Smooth muscle cell (in vitro differentiated cells): ENCODE measurements around the gene DFFA. TPM values are rescaled to one million over a fixed set of nuclear protein-coding genes. Genes with fewer than 3 reads are reported as not detected.

ENCODE experiments used
- DNase-seq: peaks from one replicate; lab custom pipeline; 2025; ENCODE audit not compliant: unreplicated experiment; lab: John Stamatoyannopoulos, UW
- H2AFZ ChIP-seq: fragments of 200-600 bp; sonication (generic); 2 replicates; pipeline ENCODE4 v1.6.0; 2016; ENCODE audit warnings: antibody characterized with exemption, low read depth, mild to moderate bottlenecking
- H3F3A ChIP-seq: fragments of 200-600 bp; sonication (generic); 2 replicates; pipeline ENCODE4 v1.6.0; 2017; ENCODE audit warnings: antibody characterized with exemption, low read depth
- H3K27ac ChIP-seq: fragments of 200-600 bp; sonication (generic); 2 replicates; pipeline ENCODE4 v1.5.1; 2016; ENCODE audit warnings: low read depth, mild to moderate bottlenecking
- H3K27me3 ChIP-seq: fragments of 200-600 bp; sonication (generic); 2 replicates; pipeline ENCODE4 v1.6.1; 2016; ENCODE audit warnings: low read depth, mild to moderate bottlenecking
- H3K36me3 ChIP-seq: fragments of 200-600 bp; sonication (generic); 2 replicates; pipeline ENCODE4 v1.5.1; 2016; ENCODE audit warnings: low read depth
- H3K4me1 ChIP-seq: fragments of 200-600 bp; sonication (generic); 2 replicates; pipeline ENCODE4 v1.5.1; 2016; ENCODE audit warnings: low read depth
- H3K4me2 ChIP-seq: fragments of 200-600 bp; sonication (generic); 2 replicates; pipeline ENCODE4 v1.6.0; 2016; ENCODE audit warnings: mild to moderate bottlenecking
- H3K4me3 ChIP-seq: fragments of 200-600 bp; sonication (generic); 2 replicates; pipeline ENCODE4 v1.5.1; 2016; ENCODE audit warnings: mild to moderate bottlenecking
- H3K79me2 ChIP-seq: fragments of 200-600 bp; sonication (generic); 2 replicates; pipeline ENCODE4 v1.6.0; 2016; ENCODE audit warnings: low read depth, mild to moderate bottlenecking
- H3K9ac ChIP-seq: fragments of 200-600 bp; sonication (generic); 2 replicates; pipeline ENCODE4 v1.6.0; 2016; ENCODE audit warnings: low read depth
- H3K9me3 ChIP-seq: fragments of 200-600 bp; sonication (generic); replicated peaks from 2 replicates; pipeline ENCODE4 v1.5.1; 2016; ENCODE audit warnings: low read depth
- H4K20me1 ChIP-seq: fragments of 200-600 bp; sonication (generic); 2 replicates; pipeline ENCODE4 v1.6.0; 2016; ENCODE audit warnings: low read depth
- CTCF ChIP-seq: fragments of 200-600 bp; sonication (generic); IDR thresholded peaks from 2 replicates; pipeline ENCODE4 v1.5.1; 2017; ENCODE audit warnings: borderline replicate concordance, mild to moderate bottlenecking, antibody characterized with exemption; ENCODE audit not compliant: insufficient read depth, poor library complexity, severe bottlenecking
- WGBS: methylation state at CpG from one replicate; pipeline ENCODE4 v1.1.7; 2016; ENCODE audit warnings: low lambda C conversion rate; 5-methylcytosine and 5-hydroxymethylcytosine counted together
- polyA plus RNA-seq: library from polyadenylated mRNA; unstranded; fragments of >200 nt; fragmentation: Nextera tagmentation; extraction: Ambion mirVana; gene quantifications from 2 replicates; pipeline ENCODE4 v1.2.1, GENCODE V29; 2016
- total RNA-seq: library from RNA; depleted of rRNA; stranded (reverse); fragments of >200 nt; gene quantifications from 2 replicates; pipeline ENCODE4 v1.2.3, GENCODE V29; 2014

Gene DFFA
- total and polyA plus RNA-seq, 2 experiments from 2014 or later = 27.6 to 30.0 TPM

DNA sequence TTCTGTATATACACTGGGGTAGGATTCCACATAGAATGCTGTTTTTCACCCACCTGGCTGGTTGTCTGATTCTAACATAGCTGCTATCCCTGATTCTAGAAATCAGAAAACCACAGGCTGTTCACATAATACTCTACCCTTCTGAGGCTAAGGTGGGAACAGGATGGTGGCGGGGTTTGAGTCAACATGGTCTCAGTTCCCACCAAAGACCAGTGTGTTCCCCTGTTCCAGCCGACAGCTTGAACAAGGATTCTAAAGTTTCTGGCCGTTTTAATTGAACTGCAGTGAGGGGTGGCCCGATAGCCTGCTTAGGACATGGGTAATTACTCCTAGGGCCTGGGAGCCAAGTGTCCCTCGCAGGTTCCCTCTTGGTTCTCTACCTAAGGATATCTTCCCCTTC is 40.9 kb upstream of the DFFA start:
- no peak for DNase-seq
- Histone ChIP-seq H3K36me3 (no peaks in the 10 kb centered on the region), H3K27ac (no peak overlapping the region), H3F3A (peaks cover 16% of the 10 kb centered on the region), H3K9ac (no peak overlapping the region), H3K4me3 (no peak overlapping the region), H3K9me3 (no peaks in the 10 kb centered on the region), H4K20me1 (peaks cover 98% of the 10 kb centered on the region), H3K4me2 (no peak overlapping the region), H3K79me2 (peaks cover 30% of the 10 kb centered on the region), H3K27me3 (no peaks in the 10 kb centered on the region), H2AFZ (no peak overlapping the region), H3K4me1 (peaks cover 26% of the 10 kb centered on the region)
- 88% methylated on average over 5 of the region's 5 CpGs for WGBS
- no peak for TF ChIP-seq CTCF

- Histone ChIP-seq H3K36me3 (no peaks in the 10 kb centered on the region), H2AFZ (no peak overlapping the region), H3K4me1 (peaks cover 26% of the 10 kb centered on the region), H3K9me3 (no peaks in the 10 kb centered on the region), H3K4me3 (no peak overlapping the region), H3K27me3 (no peaks in the 10 kb centered on the region), H3K9ac (peak overlapping the region; percentile 34), H3F3A (peaks cover 20% of the 10 kb centered on the region), H3K79me2 (peaks cover 30% of the 10 kb centered on the region), H3K27ac (peak overlapping the region; percentile 83), H4K20me1 (peaks cover 98% of the 10 kb centered on the region), H3K4me2 (peak overlapping the region; percentile 76)
- DNase-seq = no peak
- TF ChIP-seq CTCF = no peak
- 88% methylated on average over 3 of the region's 3 CpGs for WGBS
Measured at GRCh38 chr1:10511494-10511885, 39.2 kb upstream of the DFFA start.

DNA sequence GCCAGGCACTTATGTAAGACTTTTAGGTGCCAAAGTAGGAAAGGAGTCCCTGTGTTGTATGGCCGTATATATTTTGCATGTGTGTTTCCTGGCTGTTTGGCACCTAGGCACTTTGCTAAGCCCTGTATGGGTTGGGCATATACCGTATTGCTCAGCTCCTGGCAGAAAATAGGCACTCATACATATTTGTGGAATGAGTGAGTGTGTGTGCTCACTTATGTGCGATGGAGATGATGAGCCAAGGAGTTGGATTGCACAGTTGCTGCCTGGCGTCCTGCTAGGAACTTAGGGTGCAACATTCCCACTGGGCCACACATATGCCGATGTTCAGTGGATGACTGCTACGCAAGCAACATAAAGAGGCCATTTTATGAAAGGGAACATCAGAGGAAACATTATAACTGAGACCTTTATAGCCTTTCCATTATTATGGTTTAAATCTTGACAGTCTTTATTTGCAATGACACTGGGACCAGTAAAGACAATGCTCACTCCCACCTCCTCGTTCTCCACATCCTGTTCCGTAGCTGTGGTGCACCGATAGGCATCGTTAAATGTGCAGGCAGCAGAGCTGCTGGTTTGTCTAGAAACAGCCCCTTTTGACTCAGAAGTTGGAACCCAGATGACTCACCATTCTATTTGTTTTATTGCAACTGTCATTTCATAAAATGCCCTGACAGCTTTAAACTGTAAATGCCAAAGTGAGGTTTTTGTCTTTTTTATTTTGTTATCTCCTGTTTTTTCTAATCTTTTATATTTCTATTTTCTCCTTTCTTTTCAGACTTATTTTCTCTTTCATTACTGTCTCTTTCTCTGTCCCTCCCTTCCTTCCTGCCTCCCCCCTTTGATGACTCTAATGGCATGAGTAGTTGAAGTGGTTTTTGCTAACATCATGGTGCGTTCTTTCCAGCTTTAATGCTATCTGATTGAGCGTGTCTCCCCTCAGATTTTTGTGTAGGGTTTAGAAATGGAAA is 38.5 kb upstream of the DFFA start:
- Histone ChIP-seq H2AFZ (no peak overlapping the region), H3K9me3 (no peaks in the 10 kb centered on the region), H3K36me3 (no peaks in the 10 kb centered on the region), H3F3A (peaks cover 21% of the 10 kb centered on the region), H3K27ac (peak overlapping the region; percentile 83), H3K4me2 (peak overlapping the region; percentile 76), H4K20me1 (peaks cover 98% of the 10 kb centered on the region), H3K27me3 (no peaks in the 10 kb centered on the region), H3K4me3 (no peak overlapping the region), H3K9ac (peak overlapping the region; percentile 34), H3K4me1 (peaks cover 26% of the 10 kb centered on the region), H3K79me2 (peaks cover 30% of the 10 kb centered on the region)
- 26% methylated on average over 12 of the region's 12 CpGs for WGBS
- no peak for DNase-seq
- TF ChIP-seq CTCF = no peak
